Measurements from ENCODE around the gene HEXIM2. TPM values are rescaled to one million over a fixed set of nuclear protein-coding genes. Genes with fewer than 3 reads are reported as not detected.

The HEXIM2 gene
- polyA plus RNA-seq, 1 donor (not counting 4 experiments of a cell fraction or from before 2014, with no cell fraction given): 2.3 TPM

- Histone ChIP-seq H2AFZ (ENCODE audit: control insufficient read depth, low read length) (no peak overlapping the region), H3K79me2 (ENCODE audit: control insufficient read depth, insufficient read depth, low read length) (no peaks in the 10 kb centered on the region), H3K36me3 (ENCODE audit: control insufficient read depth in 2 of 2, extremely low read depth in 1 of 2, insufficient read depth in 2 of 2, low read length in 2 of 2) (no peaks in the 10 kb centered on the region), H3K4me2 (ENCODE audit: control insufficient read depth, extremely low read depth, insufficient read depth, low read depth, low read length) (no peak overlapping the region), H3K27me3 (ENCODE audit: control insufficient read depth, extremely low read depth, insufficient read depth, low read length) (no peaks in the 10 kb centered on the region), H3K9ac (ENCODE audit: control insufficient read depth, extremely low read depth, insufficient read depth, low read length) (no peak overlapping the region), H3K4me3 (ENCODE audit: control insufficient read depth in 2 of 3, extremely low read depth in 1 of 3, insufficient read depth in 2 of 3, low read depth in 1 of 3, low read length in 3 of 3) (no peak overlapping the region), H3K27ac (ENCODE audit: control insufficient read depth, insufficient read depth, low read length) (no peak overlapping the region), H3K4me1 (ENCODE audit: control insufficient read depth, extremely low read depth, insufficient read depth, low read length) (no peaks in the 10 kb centered on the region), H4K20me1 (ENCODE audit: control insufficient read depth, extremely low read depth, insufficient read depth, low read length) (no peaks in the 10 kb centered on the region), H3K9me3 (ENCODE audit: control insufficient read depth, low read depth, low read length) (no peaks in the 10 kb centered on the region), H3K9me1 (ENCODE audit: control insufficient read depth, extremely low read depth, insufficient read depth, low read length) (no peaks in the 10 kb centered on the region)
- FAIRE-seq: no peak
- TF ChIP-seq EZH2 (IDR thresholded peaks at IDR 0.05; ENCODE audit: low read length): no peak
- dilution Hi-C loops (cut with MboI; ENCODE audit: extremely low pct_ligation_motif_present, low sequenced_read_pairs): no loop called here
- DNase-seq (ENCODE audit: low read depth, low spot score): no peak
Observed at GRCh38 chr17:45190503-45191255, 29.0 kb downstream of the HEXIM2 start.

- Histone ChIP-seq H3K27ac (ENCODE audit: control insufficient read depth, insufficient read depth, low read length) (no peak overlapping the region), H3K4me2 (ENCODE audit: control insufficient read depth, extremely low read depth, insufficient read depth, low read depth, low read length) (no peak overlapping the region), H3K79me2 (ENCODE audit: control insufficient read depth, insufficient read depth, low read length) (no peaks in the 10 kb centered on the region), H3K9ac (ENCODE audit: control insufficient read depth, extremely low read depth, insufficient read depth, low read length) (no peak overlapping the region), H3K9me1 (ENCODE audit: control insufficient read depth, extremely low read depth, insufficient read depth, low read length) (no peaks in the 10 kb centered on the region), H3K27me3 (ENCODE audit: control insufficient read depth, extremely low read depth, insufficient read depth, low read length) (no peaks in the 10 kb centered on the region), H3K9me3 (ENCODE audit: control insufficient read depth, low read depth, low read length) (no peaks in the 10 kb centered on the region), H4K20me1 (ENCODE audit: control insufficient read depth, extremely low read depth, insufficient read depth, low read length) (no peaks in the 10 kb centered on the region), H2AFZ (ENCODE audit: control insufficient read depth, low read length) (no peak overlapping the region), H3K4me1 (ENCODE audit: control insufficient read depth, extremely low read depth, insufficient read depth, low read length) (peaks cover 9% of the 10 kb centered on the region), H3K4me3 (ENCODE audit: control insufficient read depth in 2 of 3, extremely low read depth in 1 of 3, insufficient read depth in 2 of 3, low read depth in 1 of 3, low read length in 3 of 3) (no peak overlapping the region), H3K36me3 (ENCODE audit: control insufficient read depth in 2 of 2, extremely low read depth in 1 of 2, insufficient read depth in 2 of 2, low read length in 2 of 2) (no peaks in the 10 kb centered on the region)
- FAIRE-seq (no peak), DNase-seq (ENCODE audit: low read depth, low spot score) (no peak)
- TF ChIP-seq CTCF (optimal IDR thresholded peaks at IDR 0.05 in 1 of 3, IDR thresholded peaks at IDR 0.05 in 1 of 3, conservative IDR thresholded peaks at IDR 0.05 in 1 of 3; ENCODE audit: extremely low read depth in 1 of 3, insufficient read depth in 2 of 3, low read length in 3 of 3) (no peak), EZH2 (IDR thresholded peaks at IDR 0.05; ENCODE audit: low read length) (no peak)
- dilution Hi-C loops (cut with MboI; ENCODE audit: extremely low pct_ligation_motif_present, low sequenced_read_pairs): no loop called here
Observed at GRCh38 chr17:45195424-45195823, 33.7 kb downstream of the HEXIM2 start.

- Histone ChIP-seq H3K4me1 (ENCODE audit: control insufficient read depth, extremely low read depth, insufficient read depth, low read length) (peaks cover 13% of the 10 kb centered on the region), H3K27me3 (ENCODE audit: control insufficient read depth, extremely low read depth, insufficient read depth, low read length) (no peaks in the 10 kb centered on the region), H3K9ac (ENCODE audit: control insufficient read depth, extremely low read depth, insufficient read depth, low read length) (no peak overlapping the region), H3K4me3 (ENCODE audit: control insufficient read depth in 2 of 3, extremely low read depth in 1 of 3, insufficient read depth in 2 of 3, low read depth in 1 of 3, low read length in 3 of 3) (no peak overlapping the region), H3K27ac (ENCODE audit: control insufficient read depth, insufficient read depth, low read length) (no peak overlapping the region), H4K20me1 (ENCODE audit: control insufficient read depth, extremely low read depth, insufficient read depth, low read length) (no peaks in the 10 kb centered on the region), H3K4me2 (ENCODE audit: control insufficient read depth, extremely low read depth, insufficient read depth, low read depth, low read length) (no peak overlapping the region), H3K9me3 (ENCODE audit: control insufficient read depth, low read depth, low read length) (no peaks in the 10 kb centered on the region), H3K36me3 (ENCODE audit: control insufficient read depth in 2 of 2, extremely low read depth in 1 of 2, insufficient read depth in 2 of 2, low read length in 2 of 2) (no peaks in the 10 kb centered on the region), H3K79me2 (ENCODE audit: control insufficient read depth, insufficient read depth, low read length) (no peaks in the 10 kb centered on the region), H2AFZ (ENCODE audit: control insufficient read depth, low read length) (no peak overlapping the region), H3K9me1 (ENCODE audit: control insufficient read depth, extremely low read depth, insufficient read depth, low read length) (no peaks in the 10 kb centered on the region)
- DNase-seq (ENCODE audit: low read depth, low spot score) (no peak), FAIRE-seq (no peak)
- TF ChIP-seq CTCF (optimal IDR thresholded peaks at IDR 0.05 in 1 of 3, IDR thresholded peaks at IDR 0.05 in 1 of 3, conservative IDR thresholded peaks at IDR 0.05 in 1 of 3; ENCODE audit: extremely low read depth in 1 of 3, insufficient read depth in 2 of 3, low read length in 3 of 3) (no peak), EZH2 (IDR thresholded peaks at IDR 0.05; ENCODE audit: low read length) (no peak)
- dilution Hi-C loops (cut with MboI; ENCODE audit: extremely low pct_ligation_motif_present, low sequenced_read_pairs): no loop called here
Observed at GRCh38 chr17:45197108-45197507, 35.4 kb downstream of the HEXIM2 start.
